ENCODE results near the gene DNAJC3. TPM values are rescaled to one million over a fixed set of nuclear protein-coding genes. Genes with fewer than 3 reads are reported as not detected.

DNAJC3 gene
- total and polyA plus RNA-seq, 2 experiments from 2014 or later = 19.5 to 27.5 TPM

DNA sequence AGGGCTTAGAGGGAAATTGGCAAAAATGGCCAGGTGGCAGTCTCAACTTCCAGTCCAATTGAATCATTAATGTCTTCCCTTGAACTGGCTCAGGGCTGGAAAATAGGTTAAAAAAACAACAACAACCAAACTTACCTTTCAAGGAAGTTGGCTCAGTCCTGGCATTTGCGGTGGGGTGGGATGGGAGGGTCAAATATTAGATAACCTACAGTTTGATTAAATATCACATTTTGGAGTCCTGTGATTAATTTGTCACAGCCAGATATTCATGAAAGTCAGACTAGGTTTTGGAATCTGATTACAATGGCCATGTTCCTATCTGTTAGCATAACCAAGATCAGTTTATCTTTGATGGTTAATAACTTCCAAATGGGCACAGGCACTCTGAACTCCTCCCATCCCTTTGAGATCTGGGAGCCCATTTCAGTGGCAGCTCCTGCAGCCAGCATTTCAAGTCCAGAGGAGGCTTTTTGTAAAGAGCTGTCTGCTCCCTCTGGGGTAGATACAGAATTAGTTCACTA lies 24.6 kb upstream of the DNAJC3 start:
- Histone ChIP-seq H2AFZ (no peak overlapping the region), H4K20me1 (replicated peaks; ENCODE audit: insufficient read depth) (no peaks in the 10 kb centered on the region), H3K27me3 (ENCODE audit: insufficient read depth) (no peaks in the 10 kb centered on the region), H3K27ac (ENCODE audit: low read depth) (no peak overlapping the region), H3K36me3 (ENCODE audit: insufficient read depth) (no peaks in the 10 kb centered on the region), H3K4me1 (ENCODE audit: insufficient read depth) (no peaks in the 10 kb centered on the region), H3K9me2 (ENCODE audit: insufficient read depth) (no peaks in the 10 kb centered on the region), H3F3A (replicated peaks; ENCODE audit: low read depth) (no peaks in the 10 kb centered on the region), H3K4me3 (no peak overlapping the region), H3K4me2 (no peak overlapping the region), H3K79me2 (replicated peaks; ENCODE audit: insufficient read depth) (no peaks in the 10 kb centered on the region)
- Mint-ChIP-seq H3K27ac (no peak overlapping the region), H3K4me1 (peaks cover 4% of the 10 kb centered on the region; the same call in 1 of the 3 replicates), H3K36me3 (ENCODE audit: low read depth) (no peaks in the 10 kb centered on the region; the same call in 2 of the 3 replicates), H3K27me3 (ENCODE audit: insufficient read depth, low read depth, poor library complexity) (no peaks in the 10 kb centered on the region), H3K4me3 (no peak overlapping the region), H3K9me3 (peaks cover 8% of the 10 kb centered on the region; the same call in 2 of the 3 replicates)
- DNase-seq (ENCODE audit: low spot score) (no peak), ATAC-seq (no peak)
- TF ChIP-seq ZNF114 (CRISPR knock-in tag; IDR thresholded peaks at IDR 0.05) (no peak), STAT1 (IDR thresholded peaks at IDR 0.05; ENCODE audit: unreplicated experiment) (no peak), CREB1 (CRISPR knock-in tag; IDR thresholded peaks at IDR 0.05; ENCODE audit: low read depth) (no peak), POLR2AphosphoS5 (IDR thresholded peaks at IDR 0.05; ENCODE audit: low read depth) (no peak), JUNB (IDR thresholded peaks at IDR 0.05; ENCODE audit: unreplicated experiment) (no peak), REST (IDR thresholded peaks at IDR 0.05; ENCODE audit: unreplicated experiment) (no peak), EZH2phosphoT487 (IDR thresholded peaks at IDR 0.05; ENCODE audit: unreplicated experiment) (no peak), ZNF462 (CRISPR knock-in tag; IDR thresholded peaks at IDR 0.05) (no peak)

All from GM23338 (cell line).